A549 (cell line): ENCODE measurements around the gene TRNP1.

Experiments used
- ATOH8 ChIP-seq: fragments of 250-450 bp; sonication (Bioruptor Pico); IDR thresholded peaks from 2 replicates; pipeline ENCODE4 v1.5.0; 2020; ENCODE audit warnings: low read depth, mild to moderate bottlenecking, moderate library complexity
- CBX8 ChIP-seq: fragments of 200-600 bp; sonication (generic); IDR thresholded peaks from 2 replicates; pipeline ENCODE4 v1.6.1; 2016
- CHD4 ChIP-seq: fragments of 200-600 bp; sonication (generic); IDR thresholded peaks from 2 replicates; pipeline ENCODE4 v1.6.1; 2016; ENCODE audit warnings: antibody characterized with exemption, mild to moderate bottlenecking, borderline replicate concordance
- CTCF ChIP-seq: fragments of >200 bp; sonication (Bioruptor Twin); formaldehyde crosslinking; IDR thresholded peaks from 3 replicates; pipeline ENCODE4 v1.5.1; 2016
- MYC ChIP-seq: IDR thresholded peaks from 2 replicates; pipeline ENCODE4 v1.6.1; 2012; ENCODE audit warnings: mild to moderate bottlenecking, inconsistent platforms, low read length, improper control_type of control experiment, borderline replicate concordance
- NR3C1 ChIP-seq: fragments of >200 bp; sonication (Bioruptor Twin); formaldehyde crosslinking; IDR thresholded peaks from 3 replicates; pipeline ENCODE4 v1.6.1; 2017
- POLR2A ChIP-seq: IDR thresholded peaks from 2 replicates; pipeline ENCODE4 v1.6.1; 2012; ENCODE audit warnings: mild to moderate bottlenecking, low read length
- USF2 ChIP-seq: fragments of 450-650 bp; IDR thresholded peaks from 2 replicates; pipeline ENCODE4 v1.6.1; 2014; ENCODE audit warnings: antibody characterized with exemption

GRCh38 chr1:27021354-27022031, 28.0 kb downstream of the TRNP1 start:
- TF ChIP-seq MYC (no peak), CBX8 (no peak), CTCF (no peak), ATOH8 (CRISPR knock-in tag) (no peak), NR3C1 (no peak), POLR2A (no peak), CHD4 (no peak), USF2 (no peak)
